Left forelimb (tissue), 1 donor: ENCODE measurements around the gene CACNA1C.
"Not testable (repeated sequence)": the region's sequence is repeated elsewhere in the genome, so short reads cannot be mapped to it uniquely, and the experiment has no call there.

Source experiments
- DNase-seq: peaks from one replicate; pipeline ENCODE4 v3.0.0-alpha.2; 2018; ENCODE audit warnings: low spot score

Gene CACNA1C

DNA sequence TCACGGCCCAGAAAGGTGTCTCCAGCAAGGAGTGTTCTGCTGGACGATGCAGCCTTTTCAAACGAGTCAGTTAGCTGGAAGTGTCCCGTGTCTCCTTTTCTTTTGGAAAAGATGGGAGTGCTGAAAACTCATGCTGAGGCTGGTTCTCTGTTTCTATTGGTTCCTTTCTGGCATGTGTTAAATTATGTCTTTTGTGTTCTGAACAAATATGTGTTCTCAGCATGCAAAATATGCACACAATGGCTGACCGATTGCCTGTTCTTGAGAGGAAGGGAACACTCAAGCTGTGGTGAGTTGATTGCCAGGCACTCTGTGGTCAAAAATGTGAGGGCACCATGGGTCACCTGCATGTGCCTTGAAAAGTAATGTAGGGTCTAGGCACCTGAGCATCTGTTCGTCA lies 181.3 kb downstream of the CACNA1C start:
- DNase-seq: no peak

DNA sequence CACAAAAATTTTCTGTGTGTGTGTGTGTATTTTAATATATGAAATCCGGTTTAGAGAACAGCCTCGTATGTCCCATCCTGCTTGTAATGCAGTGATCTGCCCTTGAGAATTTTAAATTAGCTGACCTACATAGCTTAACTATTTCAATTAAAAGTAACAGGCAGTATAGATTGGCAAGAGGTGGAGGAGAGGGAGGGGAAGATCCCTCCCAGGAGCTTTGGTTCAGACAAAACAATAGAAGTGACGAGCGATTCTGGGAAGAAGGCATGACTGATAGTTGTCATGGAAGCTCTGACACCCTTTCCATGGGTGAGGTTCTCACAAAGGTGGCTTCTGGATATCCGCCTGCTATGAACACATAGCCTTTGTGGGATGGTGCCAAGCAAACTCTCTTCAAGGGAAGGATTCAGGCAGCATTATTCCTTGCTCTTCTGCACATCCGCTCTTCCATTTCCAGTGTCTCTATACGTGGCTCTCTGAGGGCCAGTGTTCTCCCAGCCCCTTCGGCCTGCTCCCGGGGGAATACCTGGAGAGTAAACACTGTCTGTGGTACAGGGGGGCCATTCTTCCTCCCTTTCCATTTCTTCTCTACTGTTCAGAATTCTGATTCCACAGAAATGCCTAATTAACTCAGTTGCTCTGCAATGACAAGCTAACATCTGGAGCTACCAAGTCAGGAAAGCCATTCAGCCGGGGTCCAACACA lies 182.0 kb downstream of the CACNA1C start:
- DNase-seq: no peak

DNA sequence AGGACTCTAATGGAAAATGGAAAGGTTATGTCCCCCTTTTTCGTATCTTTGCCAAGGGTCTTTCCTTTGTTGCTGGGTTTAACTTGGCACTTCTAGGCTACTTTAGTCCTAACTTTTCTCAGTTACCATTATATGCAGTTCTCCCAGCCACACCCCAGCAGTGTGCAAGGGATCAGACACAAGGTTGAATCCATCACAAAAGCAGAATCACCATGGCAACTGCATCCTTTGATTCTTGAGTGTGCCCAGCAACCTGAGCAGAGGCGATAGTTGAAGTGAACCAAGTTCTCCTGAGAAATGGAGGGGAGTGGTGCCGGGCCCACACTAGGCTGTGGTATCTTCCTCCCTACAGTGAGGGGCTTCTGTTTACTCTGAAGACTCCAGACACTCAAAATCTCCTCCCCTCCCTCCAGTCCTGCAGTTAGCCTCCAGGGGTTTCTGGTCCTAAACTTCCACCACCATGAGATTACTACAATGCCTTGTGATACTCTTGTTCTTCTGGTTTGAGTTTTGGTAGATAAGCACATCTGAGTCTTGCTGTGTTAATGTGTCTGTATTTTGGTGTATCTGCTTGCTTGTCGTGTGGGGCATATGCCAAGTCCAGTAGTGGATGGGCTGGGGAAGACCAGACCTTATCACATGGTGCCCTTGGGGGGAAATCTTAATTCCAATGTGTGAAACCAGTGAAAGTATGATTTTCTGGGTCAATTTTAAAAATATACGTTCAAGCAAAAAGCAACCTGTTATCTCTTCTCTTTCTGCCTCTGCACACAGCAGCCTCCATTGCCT lies 183.9 kb downstream of the CACNA1C start:
- DNase-seq: no peak

DNA sequence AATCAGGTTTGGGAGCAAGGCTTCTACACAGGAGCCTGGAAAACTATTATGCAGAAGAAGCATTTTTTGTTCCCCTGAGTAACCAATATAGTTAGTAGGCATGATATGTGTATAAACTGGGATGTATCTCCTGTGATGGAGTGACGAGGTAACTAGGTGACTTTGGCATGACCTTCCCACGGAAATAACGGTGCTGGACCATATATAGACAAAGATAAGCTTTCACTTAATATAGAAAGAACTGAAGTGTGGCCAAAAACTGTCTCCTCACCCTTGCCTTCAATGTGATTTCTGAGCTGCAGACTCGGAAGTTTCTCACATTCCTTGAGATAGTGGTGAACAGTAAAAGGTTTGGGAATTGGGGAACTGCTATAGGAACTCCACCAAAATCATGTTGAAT lies 185.3 kb downstream of the CACNA1C start:
- DNase-seq: no peak

DNA sequence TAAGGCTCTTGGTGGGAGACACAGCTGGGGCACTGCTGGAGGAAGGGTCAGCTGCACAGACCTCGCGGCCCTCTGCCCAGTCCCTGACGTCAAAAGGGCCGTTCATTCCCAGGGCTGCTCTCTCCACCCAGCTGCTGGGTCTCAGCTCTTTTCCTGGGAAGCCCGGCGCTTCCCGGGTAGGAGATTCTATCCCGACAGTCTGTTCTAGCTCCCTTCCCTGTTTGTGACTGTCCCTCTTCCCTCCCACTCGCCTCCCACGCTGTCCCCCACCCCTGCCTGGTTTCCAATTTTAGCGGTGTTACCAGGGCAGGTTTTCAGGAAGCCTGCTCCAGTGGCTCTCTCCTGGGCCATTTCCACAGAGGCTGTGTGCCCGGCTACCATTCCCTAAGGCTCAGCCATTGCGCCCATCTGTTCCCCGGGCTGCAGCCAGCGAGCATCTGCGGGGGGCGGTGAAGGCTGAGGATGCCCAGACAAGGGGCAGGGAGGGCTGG lies 186.6 kb downstream of the CACNA1C start:
- no peak for DNase-seq

DNA sequence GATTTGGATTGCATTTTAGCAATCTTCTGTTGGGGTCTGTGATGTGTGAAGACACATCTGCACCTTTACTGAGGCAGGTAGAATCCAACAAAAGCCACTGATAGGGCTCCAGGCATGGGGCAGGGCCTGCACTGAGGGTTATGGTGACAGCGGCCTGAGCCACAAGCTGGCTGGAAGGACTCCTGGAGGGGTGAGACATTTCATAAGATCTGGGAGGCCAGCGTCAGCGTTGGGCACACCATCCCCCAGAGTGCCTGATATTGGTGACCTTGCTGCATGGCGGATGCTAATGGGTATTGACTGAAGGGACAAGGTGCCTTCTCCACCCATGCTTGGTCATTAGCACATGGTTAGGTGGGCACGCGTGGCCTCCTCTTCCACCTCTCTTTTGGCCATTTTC lies 187.6 kb downstream of the CACNA1C start:
- DNase-seq: no peak

DNA sequence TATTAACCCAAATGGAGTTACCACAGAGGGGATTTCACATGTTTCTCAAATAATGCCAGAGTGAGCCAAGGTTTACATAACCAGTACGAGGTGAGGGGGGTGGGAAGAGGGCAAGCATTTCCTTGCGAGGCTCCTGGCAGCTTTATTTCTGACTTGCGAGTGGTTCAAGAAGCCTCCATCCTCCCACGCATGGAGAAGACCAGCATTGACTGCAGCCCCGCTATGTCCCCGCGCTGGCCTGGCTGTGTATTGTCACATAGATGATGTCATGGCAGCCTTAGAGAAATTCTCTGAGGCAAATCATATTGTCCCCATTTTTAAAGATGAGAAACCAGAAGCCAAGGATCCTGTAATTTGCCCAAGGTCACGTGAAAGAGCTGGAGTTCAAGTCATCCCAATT lies 188.2 kb downstream of the CACNA1C start:
- DNase-seq: no peak

DNA sequence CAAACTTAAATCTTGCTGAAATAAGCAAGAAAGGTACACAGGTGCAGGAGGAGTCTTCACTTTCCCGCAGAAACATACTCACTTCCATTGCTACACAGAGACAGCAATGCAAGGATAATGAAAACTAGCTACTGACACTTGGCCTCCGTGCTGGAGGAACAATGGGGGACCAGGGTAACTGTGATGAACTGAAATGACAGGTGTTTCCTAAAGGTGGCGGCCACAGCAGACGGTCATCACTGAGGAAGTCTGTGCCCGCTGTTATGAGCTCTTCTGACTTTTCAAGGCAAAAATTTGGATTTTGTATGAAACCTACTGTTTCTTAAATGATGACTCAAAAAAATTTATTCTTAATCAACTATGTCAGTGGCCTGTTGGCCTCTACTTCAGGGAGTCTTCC lies 189.4 kb downstream of the CACNA1C start:
- DNase-seq: no peak

DNA sequence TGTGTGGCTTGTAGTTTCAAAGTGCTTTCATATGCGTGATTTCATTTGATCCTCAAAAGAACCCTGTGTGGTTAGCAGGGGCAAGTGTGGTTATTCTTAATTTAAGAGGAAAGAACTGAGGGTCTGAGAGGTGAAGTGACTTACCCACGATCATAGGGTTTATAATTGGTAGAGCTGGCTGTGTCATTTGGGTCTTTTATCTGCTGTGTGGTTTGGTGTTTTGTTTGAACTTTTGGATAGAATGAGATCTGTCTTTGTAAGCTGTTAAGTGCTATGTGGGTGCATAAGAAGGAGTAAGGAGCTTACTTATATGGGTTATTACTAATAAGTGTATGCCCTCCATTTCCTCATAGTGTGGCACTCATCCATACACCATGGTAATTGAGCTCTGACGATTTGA lies 190.0 kb downstream of the CACNA1C start:
- no peak for DNase-seq

DNA sequence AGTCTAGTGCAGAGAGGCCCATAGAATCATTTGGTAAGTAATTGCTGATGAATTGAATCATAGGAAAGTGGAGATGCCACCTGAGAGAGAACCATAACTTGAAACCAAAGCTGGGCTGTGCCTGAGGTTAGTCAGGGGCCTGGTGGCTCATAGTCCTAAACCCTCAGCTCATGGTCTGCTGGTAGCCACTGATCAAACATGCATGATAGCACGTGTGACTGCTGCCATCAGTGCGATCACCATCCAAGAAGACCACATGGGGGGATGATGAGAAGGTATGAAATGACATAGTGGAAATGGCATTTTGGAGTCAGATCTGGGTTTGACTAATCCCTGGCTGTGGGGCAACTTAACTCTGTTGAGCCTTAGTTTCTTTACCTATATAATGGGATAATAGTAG lies 190.5 kb downstream of the CACNA1C start:
- no peak for DNase-seq

DNA sequence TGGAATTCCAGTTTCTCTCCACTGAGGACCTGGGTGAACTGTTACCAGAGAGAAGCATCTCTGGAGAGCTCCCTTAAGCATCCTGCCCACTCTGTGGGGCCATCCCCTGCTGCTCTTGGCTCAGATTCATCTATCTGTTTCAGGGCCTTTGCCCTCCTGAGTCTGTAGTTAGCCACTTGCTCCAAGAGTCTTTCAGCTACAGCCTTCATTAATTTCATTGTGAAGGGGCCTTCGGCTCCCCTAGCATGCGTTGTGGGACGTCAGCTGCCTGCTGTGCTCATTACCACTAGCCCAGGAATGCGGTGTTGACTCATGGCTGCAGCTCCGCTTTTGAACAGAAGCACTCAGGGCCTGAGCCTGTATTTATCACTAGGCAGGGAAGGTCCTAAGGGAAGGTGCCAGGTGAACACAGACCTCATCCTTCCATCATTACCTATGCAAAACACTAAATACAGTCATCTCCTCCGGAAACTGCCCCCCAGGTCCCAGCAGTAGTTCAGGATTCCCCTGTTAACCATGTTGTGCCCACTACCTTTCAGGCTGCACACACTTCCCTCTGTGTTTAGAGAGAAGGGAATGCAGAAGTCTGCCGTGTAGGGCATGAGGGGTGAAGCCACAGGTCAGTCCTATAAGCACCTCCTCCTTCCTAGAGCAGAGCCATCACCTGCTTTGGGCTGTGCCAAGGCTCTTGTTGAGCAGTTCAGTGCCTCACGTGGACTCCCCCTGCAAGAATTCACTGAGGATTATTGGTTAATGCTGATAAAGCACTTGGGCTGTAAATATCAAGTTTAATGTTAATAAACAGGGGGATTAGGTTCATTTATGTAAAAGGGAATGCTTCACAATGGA lies 191.4 kb downstream of the CACNA1C start:
- no peak for DNase-seq

DNA sequence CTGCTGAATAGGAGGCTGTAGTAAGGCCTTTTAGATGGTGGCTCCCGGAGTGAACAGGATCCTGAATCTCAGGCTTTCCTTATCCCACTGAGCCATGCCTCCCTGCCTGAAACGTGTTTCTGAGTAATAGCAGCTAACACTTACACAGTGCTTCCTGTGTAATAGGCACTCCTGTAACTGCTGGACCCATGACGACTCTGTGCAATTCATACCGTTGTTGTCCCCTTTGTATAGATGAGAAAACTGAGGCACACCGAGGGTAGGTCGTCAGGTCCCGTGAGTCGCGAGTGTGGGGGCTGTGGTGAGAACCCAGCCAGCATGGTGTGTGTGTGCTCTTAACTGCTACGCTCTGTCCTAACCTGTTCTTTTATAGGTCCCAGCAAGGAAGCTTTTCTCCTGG lies 193.6 kb downstream of the CACNA1C start:
- DNase-seq: no peak

DNA sequence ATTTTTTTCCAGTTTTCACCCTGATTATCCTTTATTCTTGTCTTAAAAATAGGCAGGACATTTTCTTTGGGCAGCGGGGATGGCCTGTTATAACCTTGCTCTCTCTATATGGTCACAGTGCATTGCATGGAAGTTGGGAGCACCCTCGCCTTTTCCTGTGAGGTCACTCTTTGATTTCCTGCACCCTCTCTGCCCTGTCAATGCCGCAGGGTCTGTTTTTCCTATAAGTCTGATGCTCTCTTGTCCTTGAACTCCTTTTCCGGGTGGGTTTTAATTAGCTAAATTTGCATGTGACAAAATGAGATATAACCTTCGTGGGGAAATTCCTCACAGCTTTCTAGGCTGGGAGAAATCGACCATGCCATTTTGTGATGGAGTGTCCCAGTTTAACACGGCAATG lies 194.3 kb downstream of the CACNA1C start:
- no peak for DNase-seq

DNA sequence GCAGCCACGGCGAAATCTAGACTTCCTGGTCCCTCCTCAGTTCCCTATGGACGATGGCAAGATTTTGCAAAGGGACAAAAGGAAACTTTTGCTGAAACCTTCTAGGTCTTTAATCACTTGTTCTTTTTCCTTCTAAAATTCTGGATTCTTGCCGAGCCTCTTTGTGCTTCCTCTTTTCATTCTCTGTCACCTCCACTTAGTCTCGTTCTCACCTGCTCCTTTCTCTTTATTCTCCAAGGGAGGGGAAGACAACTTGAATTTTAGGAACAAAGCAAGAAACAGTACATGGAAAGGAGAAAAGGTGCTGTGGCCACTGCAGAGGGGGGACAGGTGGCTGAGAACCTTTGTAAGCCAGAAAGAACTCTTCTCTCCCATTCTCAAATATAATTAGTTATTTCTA lies 194.8 kb downstream of the CACNA1C start:
- DNase-seq: no peak

DNA sequence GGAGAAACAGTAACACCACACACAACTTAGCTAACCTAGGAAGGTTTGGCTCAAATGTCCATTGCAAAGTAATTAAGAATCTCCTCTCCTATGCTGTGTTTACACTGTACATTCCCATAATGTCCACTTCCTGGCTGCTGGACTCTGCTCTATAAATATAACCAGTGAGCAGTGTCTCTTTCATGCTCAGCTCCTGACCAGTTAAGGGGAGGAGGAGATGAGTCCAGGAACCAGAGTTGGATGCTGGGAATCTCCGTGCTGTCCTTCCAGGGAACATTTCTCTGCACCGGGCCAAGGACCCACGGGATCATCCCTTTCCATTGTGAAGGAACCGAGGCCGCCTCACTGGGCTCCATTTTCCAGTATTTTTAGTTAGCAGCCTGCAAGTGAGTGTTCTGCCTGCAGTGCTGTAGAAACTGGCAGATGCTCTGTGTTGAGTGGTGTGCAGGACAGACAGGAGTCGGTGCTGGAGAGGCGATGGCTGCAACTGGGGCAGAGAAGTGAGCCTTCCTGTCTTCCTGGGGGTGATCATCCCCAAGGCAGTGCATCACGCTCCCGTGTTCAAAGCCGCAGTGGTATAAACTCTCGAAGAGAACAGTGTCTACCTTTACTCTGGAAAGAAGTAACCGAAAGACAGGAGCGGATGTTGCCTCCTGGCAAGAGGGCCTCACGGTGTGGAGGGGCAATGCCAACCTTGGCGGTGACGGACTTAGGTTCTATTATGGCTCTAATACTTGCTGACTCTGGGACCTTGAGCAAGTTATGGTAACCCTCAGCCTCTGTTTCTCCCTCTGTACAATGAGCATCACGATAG lies 195.5 kb downstream of the CACNA1C start:
- DNase-seq: no peak

DNA sequence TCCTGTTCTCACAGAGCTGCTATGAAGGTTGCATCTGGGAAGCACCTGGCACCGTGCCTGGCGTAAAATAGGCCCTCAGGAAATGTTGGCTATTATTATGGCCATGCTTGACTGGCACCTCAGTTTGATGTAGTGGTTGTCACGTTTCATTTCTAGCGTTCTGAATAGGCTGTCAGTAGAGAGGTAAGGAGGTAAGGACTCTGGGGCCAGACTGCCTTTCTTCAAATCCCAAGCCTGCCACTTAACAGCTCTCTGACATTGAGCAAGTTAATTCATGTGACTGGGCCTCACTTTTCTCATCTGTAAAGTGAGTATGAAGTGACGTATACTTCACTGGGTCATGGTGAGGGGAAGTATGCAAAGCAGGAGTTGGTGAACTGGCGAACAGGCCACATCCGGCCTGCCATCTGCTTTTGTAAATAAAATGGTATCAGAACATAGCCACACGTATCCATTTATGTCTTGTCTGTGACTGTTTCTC lies 196.2 kb downstream of the CACNA1C start:
- no peak for DNase-seq

DNA sequence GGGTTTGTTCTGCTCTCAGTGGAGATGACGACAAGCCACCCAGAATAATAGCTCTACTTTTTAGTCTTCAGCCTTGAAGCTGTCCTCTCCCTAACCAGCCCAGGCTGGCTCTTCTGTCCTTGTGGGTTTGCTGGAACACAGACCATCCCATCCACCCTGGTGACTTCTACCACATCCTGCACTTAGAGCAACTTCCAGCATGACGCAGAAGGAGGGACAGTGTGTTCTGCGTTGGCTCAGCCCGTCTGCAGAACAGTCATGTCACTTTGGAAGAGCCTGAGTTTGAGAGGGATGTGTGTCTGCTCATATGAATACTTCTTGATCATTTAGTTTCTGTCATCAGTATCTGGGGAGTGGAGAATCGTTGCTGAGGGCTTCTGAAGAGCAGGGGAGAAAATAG lies 198.0 kb downstream of the CACNA1C start:
- DNase-seq: no peak

DNA sequence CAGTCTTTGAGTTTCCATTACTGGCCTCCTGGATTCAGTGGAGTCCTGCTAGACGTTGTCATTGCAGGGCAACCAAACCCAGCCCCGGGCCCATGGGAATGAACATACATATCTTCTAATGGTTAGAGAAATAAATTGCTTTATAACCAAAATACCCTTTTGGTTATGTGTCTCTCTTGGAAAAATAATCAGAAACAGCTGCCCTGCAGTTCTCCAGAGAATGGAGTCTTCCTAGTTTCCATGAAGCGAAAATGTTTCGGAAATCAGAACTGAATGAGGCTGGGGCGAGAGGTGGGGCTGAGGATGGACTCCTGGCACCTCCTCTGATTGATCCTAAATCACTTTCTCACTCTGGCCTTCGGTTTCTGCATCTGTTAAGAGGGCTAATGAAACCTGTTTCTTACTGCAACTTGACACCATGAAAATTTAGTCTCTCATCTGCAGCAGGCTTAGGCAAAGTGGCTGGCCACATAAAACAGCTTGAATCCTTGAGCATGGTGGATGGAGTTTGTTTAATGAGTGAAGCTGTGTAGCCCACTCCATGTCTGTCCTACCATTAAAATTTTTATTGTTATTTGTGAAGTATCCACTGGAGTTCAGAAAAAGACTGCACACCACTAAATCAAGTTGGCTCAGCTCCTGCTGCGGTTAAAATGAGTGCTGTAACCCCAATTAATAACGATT lies 198.9 kb downstream of the CACNA1C start:
- DNase-seq: no peak

DNA sequence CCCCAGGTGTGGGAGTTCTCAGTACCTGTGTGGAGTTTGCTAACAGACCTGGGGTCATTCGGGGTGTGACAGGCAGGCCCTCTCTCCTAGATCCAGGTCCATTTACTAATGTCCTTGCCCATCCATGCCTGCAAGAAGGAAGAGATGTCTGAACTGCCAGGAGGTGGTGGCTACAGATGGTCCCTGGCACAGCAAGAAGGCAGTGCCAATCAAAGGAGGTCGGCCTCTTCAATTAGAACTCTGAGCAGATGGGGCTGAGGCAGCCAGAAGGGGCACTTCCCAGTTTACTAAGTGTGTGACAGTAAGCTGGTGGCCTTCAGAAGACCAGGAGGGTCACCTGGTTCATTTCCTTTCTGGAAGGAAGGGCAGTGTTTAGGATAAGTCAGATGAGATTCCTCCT lies 202.5 kb downstream of the CACNA1C start:
- DNase-seq: no peak

DNA sequence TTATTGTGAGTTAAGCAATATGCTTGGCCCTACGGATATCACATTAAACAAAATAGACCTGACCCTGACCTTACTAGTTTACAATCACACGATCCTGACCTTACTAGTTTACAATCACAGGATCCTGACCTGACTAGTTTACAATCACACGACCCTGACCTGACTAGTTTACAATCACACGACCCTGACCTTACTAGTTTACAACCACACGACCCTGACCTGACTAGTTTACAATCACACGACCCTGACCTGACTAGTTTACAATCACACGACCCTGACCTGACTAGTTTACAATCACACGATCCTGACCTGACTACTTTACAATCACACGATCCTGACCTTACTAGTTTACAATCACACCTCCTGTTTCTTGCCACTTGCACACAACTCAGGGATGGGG lies 202.9 kb downstream of the CACNA1C start:
- DNase-seq: not testable (repeated sequence)

DNA sequence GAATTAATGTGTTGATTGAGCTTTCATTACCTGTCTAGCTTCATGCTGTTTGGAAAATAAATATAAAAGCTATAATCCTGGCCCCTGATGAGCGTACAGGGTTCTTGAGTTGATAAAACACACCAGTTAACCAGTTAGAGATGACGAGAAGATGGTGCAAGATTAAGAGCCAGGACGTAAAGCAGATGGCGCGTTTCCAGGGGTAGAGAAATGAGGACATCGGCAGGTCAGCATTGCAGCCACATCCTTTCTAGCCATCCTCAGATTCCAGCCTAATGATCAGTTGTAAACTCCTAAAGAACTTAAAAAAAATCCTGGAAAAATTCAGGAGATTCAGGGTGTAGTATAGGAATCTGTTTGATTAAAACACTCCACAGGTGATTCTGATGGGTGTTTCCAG lies 203.7 kb downstream of the CACNA1C start:
- DNase-seq: no peak
